IMR-90 (cell line): ENCODE results near the gene UVSSA. TPM values are rescaled to one million over a fixed set of nuclear protein-coding genes. Genes with fewer than 3 reads are reported as not detected.
"Not testable (repeated sequence)": the region's sequence is repeated elsewhere in the genome, so short reads cannot be mapped to it uniquely, and the experiment has no call there.

ENCODE experiments used
- ATAC-seq: fragments of 200-7000 bp; cut with Tn5 transposase; 2 replicates; pipeline ENCODE4 v1.9.1; 2020; ENCODE audit warnings: low read depth, mild to moderate bottlenecking, moderate library complexity
- BruUV-seq: library from RNA; stranded (reverse); fragments of 400-500 nt; replicated peaks from 2 replicates; lab custom pipeline; 2021; lab: Mats Ljungman, UMichigan
- CTCF ChIA-PET: fragments of 300-600 bp; formaldehyde crosslinking; extraction: SDS; loops from one replicate; lab custom pipeline; 2021; ENCODE audit warnings: antibody characterized with exemption; lab: Yijun Ruan, JAX
- POLR2A ChIA-PET: fragments of 300-600 bp; sonication (Branson Sonifier 250); formaldehyde crosslinking; loops from one replicate; lab custom pipeline; 2022; ENCODE audit warnings: antibody characterized with exemption; ENCODE audit not compliant: unreplicated experiment; lab: Charles Lee
- DNase-seq: peaks from one replicate; pipeline ENCODE4 v3.0.0; 2013
- H2AFZ ChIP-seq: replicated peaks from 2 replicates; pipeline ENCODE3; 2013; ENCODE audit warnings: low read length, mild to moderate bottlenecking; ENCODE audit not compliant: poor library complexity
- H2AK5ac ChIP-seq: 2 replicates; pipeline ENCODE4 v1.6.1; 2013; ENCODE audit warnings: low read depth, low read length, inconsistent platforms
- H2AK9ac ChIP-seq: replicated peaks from 2 replicates; pipeline ENCODE3; 2013; ENCODE audit warnings: mild to moderate bottlenecking, low read depth, low read length, moderate library complexity; ENCODE audit not compliant: poor library complexity
- H2BK120ac ChIP-seq: 2 replicates; pipeline ENCODE4 v1.6.1; 2013; ENCODE audit warnings: low read depth, low read length, inconsistent platforms
- H2BK15ac ChIP-seq: 3 replicates; pipeline ENCODE4 v1.6.1; 2013; ENCODE audit warnings: low read depth, low read length, inconsistent platforms
- H2BK20ac ChIP-seq: 2 replicates; pipeline ENCODE4 v1.6.1; 2013; ENCODE audit warnings: low read depth, mild to moderate bottlenecking, inconsistent platforms, low read length, moderate library complexity
- H2BK5ac ChIP-seq: 2 replicates; pipeline ENCODE4 v1.6.1; 2013; ENCODE audit warnings: mild to moderate bottlenecking, low read depth, low read length, inconsistent platforms; ENCODE audit not compliant: poor library complexity, severe bottlenecking
- H3K14ac ChIP-seq: replicated peaks from 2 replicates; pipeline ENCODE4 v1.6.1; 2013; ENCODE audit warnings: low read depth, low read length, inconsistent platforms
- H3K18ac ChIP-seq: 2 replicates; pipeline ENCODE4 v1.6.1; 2013; ENCODE audit warnings: low read depth, low read length, control low read depth
- H3K23ac ChIP-seq: 2 replicates; pipeline ENCODE4 v1.6.1; 2013; ENCODE audit warnings: low read depth, low read length, inconsistent platforms
- H3K27ac ChIP-seq: 2 replicates; pipeline ENCODE4 v1.5.1; 2013; ENCODE audit warnings: mild to moderate bottlenecking, control low read depth, low read length; ENCODE audit not compliant: insufficient read depth
- H3K27me3 ChIP-seq: 2 replicates; pipeline ENCODE4 v1.6.1; 2013; ENCODE audit warnings: low read length; ENCODE audit not compliant: control insufficient read depth, insufficient read depth
- H3K36me3 ChIP-seq: 2 replicates; pipeline ENCODE4 v1.6.1; 2013; ENCODE audit warnings: low read length, mixed read lengths; ENCODE audit not compliant: control insufficient read depth, insufficient read depth
- H3K4ac ChIP-seq: 2 replicates; pipeline ENCODE4 v1.6.1; 2013; ENCODE audit warnings: low read depth, low read length, inconsistent platforms
- H3K4me1 ChIP-seq: 2 replicates; pipeline ENCODE4 v1.6.1; 2013; ENCODE audit warnings: low read length, mixed read lengths; ENCODE audit not compliant: control insufficient read depth, insufficient read depth
- H3K4me2 ChIP-seq: 2 replicates; pipeline ENCODE4 v1.6.1; 2013; ENCODE audit warnings: low read depth, mild to moderate bottlenecking, control low read depth, low read length, moderate library complexity
- H3K4me3 ChIP-seq: 2 replicates; pipeline ENCODE4 v1.5.1; 2013; ENCODE audit warnings: low read depth, mild to moderate bottlenecking, control low read depth, low read length, moderate library complexity; ENCODE audit not compliant: insufficient read depth
- H3K56ac ChIP-seq: 2 replicates; pipeline ENCODE4 v1.6.1; 2013; ENCODE audit warnings: low read length, inconsistent platforms; ENCODE audit not compliant: insufficient read depth; ENCODE audit errors: extremely low read depth
- H3K79me1 ChIP-seq, 2 experiments: 2 replicates each; pipeline ENCODE4 v1.6.1; 2013; ENCODE audit warnings: low read length in 2 of 2, inconsistent platforms in 1 of 2, low read depth in 1 of 2
- H3K9ac ChIP-seq: 2 replicates; pipeline ENCODE4 v1.6.1; 2013; ENCODE audit warnings: low read depth, low read length, control low read depth
- H3K9me1 ChIP-seq: 2 replicates; pipeline ENCODE4 v1.6.1; 2013; ENCODE audit warnings: low read length, inconsistent platforms; ENCODE audit not compliant: insufficient read depth
- H3K9me3 ChIP-seq: 2 replicates; pipeline ENCODE4 v1.6.1; 2013; ENCODE audit warnings: low read length; ENCODE audit not compliant: control insufficient read depth, insufficient read depth
- H4K20me1 ChIP-seq: 2 replicates; pipeline ENCODE4 v1.6.1; 2013; ENCODE audit warnings: low read length, inconsistent platforms; ENCODE audit not compliant: insufficient read depth
- H4K5ac ChIP-seq: 2 replicates; pipeline ENCODE4 v1.6.1; 2013; ENCODE audit warnings: mild to moderate bottlenecking, low read depth, low read length, control low read depth
- H4K8ac ChIP-seq, 2 experiments: 2 replicates each; pipeline ENCODE4 v1.6.1; 2013; ENCODE audit warnings: low read depth in 2 of 2, low read length in 2 of 2, control low read depth in 1 of 2, inconsistent platforms in 1 of 2
- H4K91ac ChIP-seq: 2 replicates; pipeline ENCODE4 v1.6.1; 2013; ENCODE audit warnings: low read depth, low read length, inconsistent platforms; ENCODE audit not compliant: insufficient read depth
- MXI1 ChIP-seq: IDR thresholded peaks from 2 replicates; pipeline ENCODE4 v1.6.1; 2012; ENCODE audit warnings: low read depth, mild to moderate bottlenecking, low read length, moderate library complexity, borderline replicate concordance
- WGBS, 2 experiments: methylation state at CpG; one replicate each; pipeline versions ENCODE4 v1.1.5 to v1.1.7; 2013; ENCODE audit warnings: missing lambda C conversion rate in 2 of 2; ENCODE audit not compliant: insufficient read length in 1 of 2; ENCODE audit errors: extremely low coverage in 2 of 2; 5-methylcytosine and 5-hydroxymethylcytosine counted together
- dilution Hi-C: fragments of 300-500 bp; cut with HindIII; formaldehyde crosslinking; loops from one replicate; pipeline ENCODE4 v1.14.3; 2018; ENCODE audit warnings: low sequenced_read_pairs; ENCODE audit not compliant: unreplicated experiment
- in situ Hi-C: fragments of 300-500 bp; cut with MboI; formaldehyde crosslinking; loops from 3 replicates; pipeline ENCODE4 v1.14.3; 2019; ENCODE audit warnings: low sequenced_read_pairs, inconsistent platforms, mixed read lengths
- intact Hi-C: fragments of 100-400 bp; cut with micrococcal nuclease; formaldehyde crosslinking; loops from 2 replicates; pipeline ENCODE4 v1.10.0; 2022
- polyA plus RNA-seq, 3 experiments: library from polyadenylated mRNA; depleted of rRNA; stranded (reverse); fragments of >200 nt; gene quantifications; 2 replicates each; pipeline ENCODE4 v1.2.3, GENCODE V29; 2012; ENCODE audit warnings: low replicate concordance in 1 of 3
- total RNA-seq: library from RNA; depleted of rRNA; stranded (reverse); fragments of >200 nt; gene quantifications from 2 replicates; pipeline ENCODE4 v1.2.3, GENCODE V29; 2012

The UVSSA gene
- total and polyA plus RNA-seq, 2 of the 4 experiments (the other 2 are of a cell fraction), result 1.4 to 8.4 TPM

DNA sequence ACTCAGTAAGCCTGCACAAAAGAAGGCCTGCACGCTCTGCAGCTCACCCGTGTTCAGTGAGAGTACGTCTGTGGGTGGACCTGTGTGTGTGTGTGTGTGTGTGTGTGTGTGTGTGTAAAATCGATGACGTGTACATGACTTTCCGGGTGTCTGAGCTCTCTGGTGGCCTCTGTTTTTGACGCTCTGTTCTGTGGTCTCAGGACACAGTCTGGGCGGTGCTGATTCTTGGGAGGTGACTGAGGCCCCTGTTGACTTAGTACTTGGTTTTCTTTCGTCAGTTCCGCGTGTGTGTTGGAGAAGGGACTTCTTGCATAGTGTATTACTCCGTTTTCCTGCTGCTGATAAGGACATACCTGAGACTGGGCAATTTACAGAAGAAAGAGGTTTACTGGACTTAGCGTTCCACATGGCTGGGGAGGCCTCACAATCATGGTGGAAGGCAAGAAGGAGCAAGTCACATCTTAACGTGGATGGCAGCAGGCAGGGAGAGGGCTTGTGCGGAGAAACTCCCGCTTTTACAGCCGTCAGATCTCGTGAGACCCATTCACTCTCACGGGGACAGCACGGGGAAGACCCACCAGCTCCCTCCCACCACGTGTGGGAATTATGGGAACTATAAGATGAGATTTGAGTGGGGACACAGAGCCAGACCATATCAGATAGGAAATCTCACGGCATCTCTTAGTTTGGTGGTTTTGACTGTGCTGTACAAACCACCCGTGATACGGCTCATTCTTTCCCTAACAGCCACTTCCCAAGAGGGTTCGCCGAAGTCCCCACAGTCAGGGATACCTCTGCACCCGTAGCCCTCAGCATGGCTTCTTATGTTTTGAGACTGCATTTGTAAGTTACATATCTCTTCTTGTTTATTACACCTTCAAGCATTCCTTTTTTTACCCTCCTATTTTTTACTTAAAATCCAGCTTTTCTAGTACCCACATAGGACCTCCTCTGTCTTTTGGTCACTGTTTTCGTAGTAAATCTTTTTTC lies 24.5 kb downstream of the UVSSA start:
- no peaks in the 10 kb centered on the region for H4K20me1 ChIP-seq
- no peak overlapping the region for H3K4me2 ChIP-seq
- no peak overlapping the region for H2BK15ac ChIP-seq
- DNase-seq (no peak), ATAC-seq (no peak)
- no peak overlapping the region for H3K18ac ChIP-seq
- no peaks in the 10 kb centered on the region for H3K4me1 ChIP-seq
- no peak for TF ChIP-seq MXI1
- H4K8ac ChIP-seq, result no peak overlapping the region
- no peaks in the 10 kb centered on the region for H3K27me3 ChIP-seq
- H3K9ac ChIP-seq, result no peak overlapping the region
- ChIA-PET POLR2A (no interaction called here), CTCF (no interaction called here)
- H3K9me1 ChIP-seq, result no peaks in the 10 kb centered on the region; the same call in 1 of the 2 replicates
- no peak overlapping the region for H3K4me3 ChIP-seq
- no peak overlapping the region for H4K91ac ChIP-seq
- peaks cover 29% of the 10 kb centered on the region for H3K36me3 ChIP-seq
- no peak overlapping the region for H2BK120ac ChIP-seq
- H2AK5ac ChIP-seq, result no peak overlapping the region
- no peak overlapping the region for H2AFZ ChIP-seq
- WGBS, 2 experiments, result 95% methylated on average over 6 of the region's 28 CpGs; no CpG with 5 or more reads in 1 of the 2 experiments
- H3K79me1 ChIP-seq, result no peaks in the 10 kb centered on the region
- dilution Hi-C loops (no loop called here), intact Hi-C loops (no loop called here), in situ Hi-C loops (no loop called here)
- H3K27ac ChIP-seq, result no peak overlapping the region
- BruUV-seq, result no TSS peak
- H3K14ac ChIP-seq, result no peak overlapping the region
- no peak overlapping the region for H3K4ac ChIP-seq
- H2AK9ac ChIP-seq, result no peak overlapping the region
- no peak overlapping the region for H3K56ac ChIP-seq
- H4K5ac ChIP-seq, result no peak overlapping the region
- no peaks in the 10 kb centered on the region; the same call in 1 of the 2 replicates for H3K9me3 ChIP-seq
- H2BK5ac ChIP-seq, result no peak overlapping the region
- H2BK20ac ChIP-seq, result no peak overlapping the region
- H3K23ac ChIP-seq, result no peak overlapping the region

DNA sequence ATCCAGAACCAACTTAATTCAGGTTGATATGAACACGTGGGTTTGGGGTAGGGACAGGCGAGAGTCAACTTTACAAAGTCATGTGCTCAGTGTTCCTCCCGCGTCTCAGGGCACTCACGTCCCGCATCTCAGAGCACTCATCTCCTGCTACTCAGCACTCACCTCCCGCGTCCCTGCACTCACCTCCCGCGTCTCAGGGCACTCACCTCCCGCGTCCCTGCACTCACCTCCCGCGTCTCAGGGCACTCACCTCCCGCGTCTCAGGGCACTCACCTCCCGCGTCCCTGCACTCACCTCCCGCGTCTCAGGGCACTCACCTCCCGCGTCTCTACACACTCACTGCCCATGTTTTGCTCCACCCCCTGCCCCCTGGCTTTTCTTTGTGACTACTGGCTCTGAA lies 25.6 kb downstream of the UVSSA start:
- H3K27ac ChIP-seq, H3K79me1 ChIP-seq, H3K4ac ChIP-seq, ATAC-seq, H3K9me3 ChIP-seq, DNase-seq, dilution Hi-C loops, POLR2A ChIA-PET, CTCF ChIA-PET, H3K9me1 ChIP-seq, H4K5ac ChIP-seq, H2BK5ac ChIP-seq, H3K9ac ChIP-seq, H2BK120ac ChIP-seq, intact Hi-C loops, H2AK9ac ChIP-seq, H2AK5ac ChIP-seq, BruUV-seq, H2AFZ ChIP-seq, in situ Hi-C loops, H3K23ac ChIP-seq, H4K8ac ChIP-seq, H3K27me3 ChIP-seq, H3K4me3 ChIP-seq, H3K4me2 ChIP-seq, H2BK15ac ChIP-seq, H4K20me1 ChIP-seq, H2BK20ac ChIP-seq, H3K4me1 ChIP-seq, H3K14ac ChIP-seq, H3K18ac ChIP-seq, H4K91ac ChIP-seq, H3K56ac ChIP-seq: not testable (repeated sequence)
- WGBS, 2 experiments, result 99% methylated on average over 7 of the region's 22 CpGs; no CpG with 5 or more reads in 1 of the 2 experiments
- H3K36me3 ChIP-seq, result peaks cover 35% of the 10 kb centered on the region
